Measurements from ENCODE around the gene HSBP1.

HSBP1 gene

DNA sequence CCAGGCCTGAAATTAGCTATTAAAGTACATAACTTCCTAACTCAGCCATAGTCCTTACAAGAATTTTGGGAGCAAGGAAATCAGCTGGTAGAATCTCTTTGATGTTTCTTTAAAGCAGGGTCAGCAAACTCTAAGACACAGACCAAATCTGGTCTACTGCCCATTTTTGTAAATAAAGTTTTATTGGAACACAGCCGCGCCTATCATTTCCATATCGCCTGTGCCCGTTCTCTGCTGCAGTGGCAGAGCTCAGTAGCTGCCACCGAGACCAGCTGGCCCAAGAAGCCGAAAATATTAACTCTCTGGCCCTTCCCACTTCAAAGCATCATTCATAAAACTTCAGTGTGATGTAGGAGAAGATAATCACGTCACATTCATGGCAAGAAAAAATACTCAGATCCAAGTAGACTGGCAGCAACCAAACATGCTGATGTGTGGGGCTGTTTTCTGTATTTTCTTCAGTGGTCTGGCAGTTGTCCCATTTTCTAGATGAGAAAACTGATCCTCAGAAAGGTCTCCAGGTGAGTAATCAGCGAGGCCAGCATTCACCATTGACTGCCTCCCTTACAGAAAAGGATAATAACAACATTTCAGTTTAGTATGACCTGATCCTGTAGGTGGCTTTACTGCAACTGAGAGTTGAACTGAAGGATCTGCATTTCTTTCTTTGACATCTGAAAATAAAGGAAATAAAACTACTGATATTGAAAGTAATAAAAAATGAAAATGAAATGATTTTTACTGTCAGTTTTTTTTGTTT is 18.0 kb upstream of the HSBP1 start (continued):
- TF ChIP-seq, protein P1, sequence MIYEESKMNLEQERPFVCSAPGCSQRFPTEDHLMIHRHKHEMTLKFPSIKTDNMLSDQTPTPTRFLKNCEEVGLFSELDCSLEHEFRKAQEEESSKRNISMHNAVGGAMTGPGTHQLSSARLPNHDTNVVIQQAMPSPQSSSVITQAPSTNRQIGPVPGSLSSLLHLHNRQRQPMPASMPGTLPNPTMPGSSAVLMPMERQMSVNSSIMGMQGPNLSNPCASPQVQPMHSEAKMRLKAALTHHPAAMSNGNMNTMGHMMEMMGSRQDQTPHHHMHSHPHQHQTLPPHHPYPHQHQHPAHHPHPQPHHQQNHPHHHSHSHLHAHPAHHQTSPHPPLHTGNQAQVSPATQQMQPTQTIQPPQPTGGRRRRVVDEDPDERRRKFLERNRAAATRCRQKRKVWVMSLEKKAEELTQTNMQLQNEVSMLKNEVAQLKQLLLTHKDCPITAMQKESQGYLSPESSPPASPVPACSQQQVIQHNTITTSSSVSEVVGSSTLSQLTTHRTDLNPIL (CRISPR knock-in tag; IDR thresholded peaks at IDR 0.05; ENCODE audit: low read depth), result no peak
- TF ChIP-seq ZC3H10 (CRISPR knock-in tag; IDR thresholded peaks at IDR 0.05) (no peak), OSR1 (CRISPR knock-in tag; IDR thresholded peaks at IDR 0.05) (no peak)

DNA sequence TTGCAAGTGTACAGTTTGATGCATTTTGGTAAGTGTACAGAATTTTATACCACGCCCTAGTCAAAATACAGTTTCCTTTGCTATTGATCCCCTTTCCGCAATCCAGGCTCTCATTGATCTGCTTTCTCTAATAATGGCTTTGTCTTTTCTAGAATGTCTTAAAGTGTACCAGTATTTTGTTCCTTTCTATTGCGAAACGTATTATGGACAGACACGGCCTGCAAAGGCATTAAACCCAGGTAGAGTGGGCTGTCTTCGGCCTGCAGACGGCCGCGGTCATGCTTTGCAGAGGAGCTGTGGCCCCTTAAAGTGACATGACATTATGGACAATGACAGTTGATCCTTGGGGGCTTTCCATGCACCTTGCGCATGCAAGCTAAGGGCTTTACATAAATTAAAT is 15.9 kb upstream of the HSBP1 start:
- TF ChIP-seq ARNTL (CRISPR knock-in tag; IDR thresholded peaks at IDR 0.05; ENCODE audit: borderline replicate concordance, low read depth), result no peak
- no peak for TF ChIP-seq SNAI2 (CRISPR knock-in tag; IDR thresholded peaks at IDR 0.05)
- TF ChIP-seq, protein P2, sequence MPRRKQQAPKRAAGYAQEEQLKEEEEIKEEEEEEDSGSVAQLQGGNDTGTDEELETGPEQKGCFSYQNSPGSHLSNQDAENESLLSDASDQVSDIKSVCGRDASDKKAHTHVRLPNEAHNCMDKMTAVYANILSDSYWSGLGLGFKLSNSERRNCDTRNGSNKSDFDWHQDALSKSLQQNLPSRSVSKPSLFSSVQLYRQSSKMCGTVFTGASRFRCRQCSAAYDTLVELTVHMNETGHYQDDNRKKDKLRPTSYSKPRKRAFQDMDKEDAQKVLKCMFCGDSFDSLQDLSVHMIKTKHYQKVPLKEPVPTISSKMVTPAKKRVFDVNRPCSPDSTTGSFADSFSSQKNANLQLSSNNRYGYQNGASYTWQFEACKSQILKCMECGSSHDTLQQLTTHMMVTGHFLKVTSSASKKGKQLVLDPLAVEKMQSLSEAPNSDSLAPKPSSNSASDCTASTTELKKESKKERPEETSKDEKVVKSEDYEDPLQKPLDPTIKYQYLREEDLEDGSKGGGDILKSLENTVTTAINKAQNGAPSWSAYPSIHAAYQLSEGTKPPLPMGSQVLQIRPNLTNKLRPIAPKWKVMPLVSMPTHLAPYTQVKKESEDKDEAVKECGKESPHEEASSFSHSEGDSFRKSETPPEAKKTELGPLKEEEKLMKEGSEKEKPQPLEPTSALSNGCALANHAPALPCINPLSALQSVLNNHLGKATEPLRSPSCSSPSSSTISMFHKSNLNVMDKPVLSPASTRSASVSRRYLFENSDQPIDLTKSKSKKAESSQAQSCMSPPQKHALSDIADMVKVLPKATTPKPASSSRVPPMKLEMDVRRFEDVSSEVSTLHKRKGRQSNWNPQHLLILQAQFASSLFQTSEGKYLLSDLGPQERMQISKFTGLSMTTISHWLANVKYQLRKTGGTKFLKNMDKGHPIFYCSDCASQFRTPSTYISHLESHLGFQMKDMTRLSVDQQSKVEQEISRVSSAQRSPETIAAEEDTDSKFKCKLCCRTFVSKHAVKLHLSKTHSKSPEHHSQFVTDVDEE (CRISPR knock-in tag; IDR thresholded peaks at IDR 0.05), result no peak
- TF ChIP-seq TOX (CRISPR knock-in tag; IDR thresholded peaks at IDR 0.05; ENCODE audit: borderline replicate concordance), result no peak
- TF ChIP-seq ZC3H10 (CRISPR knock-in tag; IDR thresholded peaks at IDR 0.05), result no peak
- TF ChIP-seq PPARA (CRISPR knock-in tag; IDR thresholded peaks at IDR 0.05; ENCODE audit: borderline replicate concordance), result no peak
- no peak for TF ChIP-seq ZNF8 (CRISPR knock-in tag; IDR thresholded peaks at IDR 0.05)
- TF ChIP-seq, protein P3, sequence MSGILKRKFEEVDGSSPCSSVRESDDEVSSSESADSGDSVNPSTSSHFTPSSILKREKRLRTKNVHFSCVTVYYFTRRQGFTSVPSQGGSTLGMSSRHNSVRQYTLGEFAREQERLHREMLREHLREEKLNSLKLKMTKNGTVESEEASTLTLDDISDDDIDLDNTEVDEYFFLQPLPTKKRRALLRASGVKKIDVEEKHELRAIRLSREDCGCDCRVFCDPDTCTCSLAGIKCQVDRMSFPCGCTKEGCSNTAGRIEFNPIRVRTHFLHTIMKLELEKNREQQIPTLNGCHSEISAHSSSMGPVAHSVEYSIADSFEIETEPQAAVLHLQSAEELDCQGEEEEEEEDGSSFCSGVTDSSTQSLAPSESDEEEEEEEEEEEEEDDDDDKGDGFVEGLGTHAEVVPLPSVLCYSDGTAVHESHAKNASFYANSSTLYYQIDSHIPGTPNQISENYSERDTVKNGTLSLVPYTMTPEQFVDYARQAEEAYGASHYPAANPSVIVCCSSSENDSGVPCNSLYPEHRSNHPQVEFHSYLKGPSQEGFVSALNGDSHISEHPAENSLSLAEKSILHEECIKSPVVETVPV (CRISPR knock-in tag; IDR thresholded peaks at IDR 0.05), result no peak
- no peak for TF ChIP-seq ZNF565 (CRISPR knock-in tag; conservative IDR thresholded peaks at IDR 0.05; ENCODE audit: low read depth)
- no peak for TF ChIP-seq CSDC2 (CRISPR knock-in tag; IDR thresholded peaks at IDR 0.05)
- TF ChIP-seq ZNF70 (CRISPR knock-in tag; IDR thresholded peaks at IDR 0.05), result no peak
- no peak for TF ChIP-seq ESRRG (CRISPR knock-in tag; IDR thresholded peaks at IDR 0.05)
- TF ChIP-seq, protein P1 (CRISPR knock-in tag; IDR thresholded peaks at IDR 0.05; ENCODE audit: low read depth), result no peak
- TF ChIP-seq, protein P4, sequence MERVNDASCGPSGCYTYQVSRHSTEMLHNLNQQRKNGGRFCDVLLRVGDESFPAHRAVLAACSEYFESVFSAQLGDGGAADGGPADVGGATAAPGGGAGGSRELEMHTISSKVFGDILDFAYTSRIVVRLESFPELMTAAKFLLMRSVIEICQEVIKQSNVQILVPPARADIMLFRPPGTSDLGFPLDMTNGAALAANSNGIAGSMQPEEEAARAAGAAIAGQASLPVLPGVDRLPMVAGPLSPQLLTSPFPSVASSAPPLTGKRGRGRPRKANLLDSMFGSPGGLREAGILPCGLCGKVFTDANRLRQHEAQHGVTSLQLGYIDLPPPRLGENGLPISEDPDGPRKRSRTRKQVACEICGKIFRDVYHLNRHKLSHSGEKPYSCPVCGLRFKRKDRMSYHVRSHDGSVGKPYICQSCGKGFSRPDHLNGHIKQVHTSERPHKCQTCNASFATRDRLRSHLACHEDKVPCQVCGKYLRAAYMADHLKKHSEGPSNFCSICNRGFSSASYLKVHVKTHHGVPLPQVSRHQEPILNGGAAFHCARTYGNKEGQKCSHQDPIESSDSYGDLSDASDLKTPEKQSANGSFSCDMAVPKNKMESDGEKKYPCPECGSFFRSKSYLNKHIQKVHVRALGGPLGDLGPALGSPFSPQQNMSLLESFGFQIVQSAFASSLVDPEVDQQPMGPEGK (CRISPR knock-in tag; IDR thresholded peaks at IDR 0.05; ENCODE audit: borderline replicate concordance), result no peak
- TF ChIP-seq TCF4 (CRISPR knock-in tag; IDR thresholded peaks at IDR 0.05; ENCODE audit: borderline replicate concordance), result no peak
- TF ChIP-seq OSR1 (CRISPR knock-in tag; IDR thresholded peaks at IDR 0.05), result no peak
- ATAC-seq, result no peak

DNA sequence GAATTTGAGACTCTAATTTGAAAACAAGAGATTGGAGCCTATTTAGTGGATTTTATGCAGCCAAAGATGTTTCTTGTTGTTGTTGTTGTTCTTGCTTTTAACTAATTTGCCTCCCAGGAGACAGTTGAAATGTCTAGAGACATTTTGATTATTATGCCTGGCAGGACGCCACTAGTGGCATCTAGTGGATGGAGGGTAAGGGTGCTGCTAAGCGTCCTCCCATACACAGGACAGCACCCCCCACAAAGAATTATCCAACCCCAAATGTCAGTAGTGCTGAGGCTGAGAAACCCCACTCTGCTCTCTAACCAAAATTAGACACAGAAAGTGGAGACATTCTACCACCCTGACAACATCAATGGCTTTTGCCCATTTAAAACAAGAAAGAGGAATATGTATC is 15.4 kb upstream of the HSBP1 start:
- ATAC-seq, result no peak
- no peak for TF ChIP-seq ISL1 (CRISPR knock-in tag; IDR thresholded peaks at IDR 0.05)
- no peak for TF ChIP-seq ARNTL (CRISPR knock-in tag; IDR thresholded peaks at IDR 0.05; ENCODE audit: borderline replicate concordance, low read depth)
- TF ChIP-seq ZC3H10 (CRISPR knock-in tag; IDR thresholded peaks at IDR 0.05), result no peak
- TF ChIP-seq ZNF8 (CRISPR knock-in tag; IDR thresholded peaks at IDR 0.05), result no peak
- TF ChIP-seq, protein P3 (CRISPR knock-in tag; IDR thresholded peaks at IDR 0.05), result no peak
- no peak for TF ChIP-seq ZFP3 (CRISPR knock-in tag; IDR thresholded peaks at IDR 0.05)
- TF ChIP-seq PPARA (CRISPR knock-in tag; IDR thresholded peaks at IDR 0.05; ENCODE audit: borderline replicate concordance), result no peak
- TF ChIP-seq CSDC2 (CRISPR knock-in tag; IDR thresholded peaks at IDR 0.05), result no peak
- TF ChIP-seq ZNF565 (CRISPR knock-in tag; conservative IDR thresholded peaks at IDR 0.05; ENCODE audit: low read depth), result no peak
- TF ChIP-seq BACH2 (CRISPR knock-in tag; IDR thresholded peaks at IDR 0.05; ENCODE audit: borderline replicate concordance), result no peak
- TF ChIP-seq, protein P5, sequence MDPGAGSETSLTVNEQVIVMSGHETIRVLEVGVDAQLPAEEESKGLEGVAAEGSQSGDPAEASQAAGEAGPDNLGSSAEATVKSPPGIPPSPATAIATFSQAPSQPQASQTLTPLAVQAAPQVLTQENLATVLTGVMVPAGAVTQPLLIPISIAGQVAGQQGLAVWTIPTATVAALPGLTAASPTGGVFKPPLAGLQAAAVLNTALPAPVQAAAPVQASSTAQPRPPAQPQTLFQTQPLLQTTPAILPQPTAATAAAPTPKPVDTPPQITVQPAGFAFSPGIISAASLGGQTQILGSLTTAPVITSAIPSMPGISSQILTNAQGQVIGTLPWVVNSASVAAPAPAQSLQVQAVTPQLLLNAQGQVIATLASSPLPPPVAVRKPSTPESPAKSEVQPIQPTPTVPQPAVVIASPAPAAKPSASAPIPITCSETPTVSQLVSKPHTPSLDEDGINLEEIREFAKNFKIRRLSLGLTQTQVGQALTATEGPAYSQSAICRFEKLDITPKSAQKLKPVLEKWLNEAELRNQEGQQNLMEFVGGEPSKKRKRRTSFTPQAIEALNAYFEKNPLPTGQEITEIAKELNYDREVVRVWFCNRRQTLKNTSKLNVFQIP (CRISPR knock-in tag; IDR thresholded peaks at IDR 0.05; ENCODE audit: borderline replicate concordance, low read depth), result no peak
- TF ChIP-seq, protein P4 (CRISPR knock-in tag; IDR thresholded peaks at IDR 0.05; ENCODE audit: borderline replicate concordance), result no peak
- TF ChIP-seq, protein P1 (CRISPR knock-in tag; IDR thresholded peaks at IDR 0.05; ENCODE audit: low read depth), result no peak

All from SK-N-SH treated with all-trans-retinoic acid at 6 μM for 48 hours (cell line).